ENCODE results near the gene MACROH2A2. TPM values are rescaled to one million over a fixed set of nuclear protein-coding genes. Genes with fewer than 3 reads are reported as not detected.

MACROH2A2 gene
- total RNA-seq, 8 experiments from 2014 or later = 2.7 to 171 (median 77.5) TPM

DNA sequence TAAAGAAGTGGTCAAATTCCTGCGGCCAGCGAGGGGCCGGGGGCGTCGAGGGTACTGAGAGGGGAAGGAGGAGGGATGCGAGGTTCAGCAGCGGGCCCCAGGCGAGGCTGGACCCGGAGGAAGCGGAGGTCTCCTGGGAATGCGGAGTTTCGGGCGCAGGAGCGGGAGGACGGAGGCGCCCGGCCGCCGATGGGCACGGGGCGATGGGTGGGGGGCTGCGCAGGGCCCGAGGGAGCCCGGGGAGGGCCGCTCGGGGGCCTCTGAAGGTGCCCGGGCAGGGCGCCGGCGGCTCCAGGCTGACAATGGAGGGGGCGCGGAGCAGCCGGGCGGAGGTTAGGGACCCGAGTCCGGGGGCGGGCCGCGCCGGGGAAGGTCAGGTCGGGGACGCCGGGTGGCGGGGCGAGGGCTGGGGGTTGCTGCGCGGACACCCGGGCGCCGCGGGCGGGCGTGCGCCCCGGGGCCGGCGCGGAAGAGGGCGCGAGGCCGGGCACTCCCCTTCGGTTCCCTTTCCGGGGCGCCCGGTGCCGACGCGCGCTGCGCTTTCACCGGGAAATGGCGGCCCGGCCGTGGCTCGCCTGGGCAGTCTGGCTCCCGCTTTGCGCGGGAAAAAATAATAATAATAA lies 683 bp downstream of the MACROH2A2 start:
- peak overlapping the region; percentile 91 to 93 for H3K27ac ChIP-seq
- H3K4me1 ChIP-seq (replicated peaks in 1 of 2) = peaks cover 15% of the 10 kb centered on the region in 2 donors
- H3K4me3 ChIP-seq = peak overlapping the region; percentile 69 to 97 (median 82)
- WGBS, 10 experiments = no CpG with 5 or more reads among the region's 78 CpGs
- ATAC-seq (replicated peaks in 6 of 8) = peak; percentile 15 to 63 (median 48)
- in situ Hi-C loops (cut with MboI; ENCODE audit: low pct_unique_long_range_greater_than_20kb in 2 of 9, low sequenced_read_pairs in 9 of 9, unreplicated experiment in 9 of 9) = no loop called here

DNA sequence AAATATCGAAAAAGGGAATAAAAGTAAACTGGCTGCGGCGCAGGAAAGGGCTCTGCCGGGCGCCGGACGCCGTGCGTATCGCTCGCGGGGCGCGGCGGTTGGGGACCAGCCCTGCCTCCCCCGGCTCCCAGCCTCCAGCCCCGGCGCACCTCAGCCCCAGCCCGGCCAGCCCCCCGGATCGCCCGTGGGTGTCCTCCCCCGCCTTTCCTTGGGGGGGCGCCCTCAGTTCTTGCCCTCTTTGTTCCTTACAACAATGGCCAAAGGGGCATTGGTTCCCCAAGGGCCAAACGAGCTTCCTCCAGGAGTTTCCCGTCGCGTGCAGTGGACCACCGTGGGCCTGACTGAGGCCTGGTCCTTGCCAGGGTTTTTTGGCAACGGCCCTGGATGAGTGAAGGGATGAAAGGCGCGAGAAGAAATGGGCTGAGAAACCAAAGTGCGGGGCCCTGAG lies 1.2 kb downstream of the MACROH2A2 start:
- WGBS, 10 experiments = 20 to 42% (median 36%) methylated on average over 1 to 13 of the region's 33 CpGs; no CpG with 5 or more reads in 6 of the 10 experiments
- in situ Hi-C loops (cut with MboI; ENCODE audit: low pct_unique_long_range_greater_than_20kb in 2 of 9, low sequenced_read_pairs in 9 of 9, unreplicated experiment in 9 of 9) = no loop called here
- peaks cover 15% of the 10 kb centered on the region in 2 donors for H3K4me1 ChIP-seq (replicated peaks in 1 of 2)
- H3K4me3 ChIP-seq = peak overlapping the region; percentile 69 to 97 (median 82)
- peak in 6 of 8 experiments; percentile 1 to 23 (median 10) for ATAC-seq (replicated peaks in 6 of 8)
- peak overlapping the region; percentile 91 to 93 for H3K27ac ChIP-seq

DNA sequence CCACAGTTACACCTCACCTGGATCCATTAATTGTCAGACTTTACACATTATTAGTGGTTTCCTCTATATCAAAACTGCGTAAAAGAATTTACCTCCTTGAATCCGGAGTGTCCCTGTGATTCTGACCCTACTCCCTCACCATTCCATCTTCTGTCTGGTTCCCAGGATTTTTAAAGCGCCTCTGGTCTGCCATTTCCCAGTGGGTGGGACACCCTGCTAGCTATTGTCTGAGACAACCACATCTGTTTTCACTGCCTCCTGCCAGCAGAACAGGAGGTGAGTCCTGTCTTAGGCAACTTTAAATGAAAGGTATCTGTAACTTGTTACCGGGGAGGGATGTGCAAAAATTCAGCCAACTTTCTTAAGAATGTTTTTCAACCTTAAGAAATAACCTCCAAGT lies 2.3 kb downstream of the MACROH2A2 start:
- Histone ChIP-seq H3K4me3 (peak overlapping the region in 2 of 5 donors; percentile 69 to 73), H3K27ac (no peak overlapping the region), H3K4me1 (replicated peaks in 1 of 2) (peaks cover 15% of the 10 kb centered on the region in 2 donors)
- ATAC-seq (replicated peaks in 6 of 8) = no peak
- WGBS, 10 experiments = 33 to 100% (median 60%) methylated on average over 1 to 4 of the region's 4 CpGs
- in situ Hi-C loops (cut with MboI; ENCODE audit: low pct_unique_long_range_greater_than_20kb in 2 of 9, low sequenced_read_pairs in 9 of 9, unreplicated experiment in 9 of 9) = no loop called here

DNA sequence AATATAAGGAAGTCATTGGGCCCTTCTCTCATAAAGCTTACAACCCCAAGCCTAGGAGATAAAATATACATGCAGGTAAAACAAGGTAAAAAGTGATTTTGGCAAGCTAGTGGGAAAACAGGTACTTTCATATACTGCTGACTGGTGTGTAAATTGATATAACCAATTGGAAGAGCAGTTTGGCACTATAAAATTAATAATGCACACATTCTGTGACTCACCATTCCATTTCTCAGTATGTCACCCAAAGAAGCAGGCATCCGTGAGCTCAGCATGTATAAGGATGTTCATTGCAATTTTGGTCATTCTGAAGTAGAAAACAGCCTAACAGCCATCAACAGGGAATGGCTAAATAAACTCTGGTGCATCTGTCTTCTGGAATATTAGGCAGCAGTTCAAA lies 2.9 kb downstream of the MACROH2A2 start:
- no peak overlapping the region for H3K4me3 ChIP-seq
- WGBS, 10 experiments = 40 to 100% (median 100%) methylated on average over 1 of the region's 1 CpG; no CpG with 5 or more reads in 4 of the 10 experiments
- no peak overlapping the region for H3K27ac ChIP-seq
- in situ Hi-C loops (cut with MboI; ENCODE audit: low pct_unique_long_range_greater_than_20kb in 2 of 9, low sequenced_read_pairs in 9 of 9, unreplicated experiment in 9 of 9) = no loop called here
- no peak for ATAC-seq (replicated peaks in 6 of 8)
- H3K4me1 ChIP-seq (replicated peaks in 1 of 2) = peaks cover 15% of the 10 kb centered on the region in 2 donors

DNA sequence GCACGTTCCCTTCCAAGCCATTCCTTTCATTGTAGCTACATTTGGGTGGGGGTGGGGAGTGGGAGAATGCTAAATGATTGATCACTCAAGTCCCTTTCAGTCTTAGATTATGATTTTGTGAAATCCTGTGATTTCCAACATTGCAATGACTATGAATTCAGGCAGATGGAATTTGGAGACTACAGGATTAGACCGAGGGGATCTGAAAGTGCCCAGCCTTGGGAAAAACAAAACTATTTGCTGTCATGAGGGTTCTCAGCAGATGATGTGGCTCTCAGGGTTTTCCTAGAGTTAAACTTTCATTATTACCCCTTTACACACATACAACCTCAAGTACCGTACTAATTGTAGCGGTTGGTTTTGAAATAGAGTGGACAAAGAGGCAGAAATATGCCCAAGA lies 4.7 kb downstream of the MACROH2A2 start:
- in situ Hi-C loops (cut with MboI; ENCODE audit: low pct_unique_long_range_greater_than_20kb in 2 of 9, low sequenced_read_pairs in 9 of 9, unreplicated experiment in 9 of 9) = no loop called here
- Histone ChIP-seq H3K4me1 (replicated peaks in 1 of 2) (peaks cover 12 to 17% of the 10 kb centered on the region in 2 donors), H3K4me3 (no peak overlapping the region), H3K27ac (no peak overlapping the region)
- WGBS, 10 experiments = 53 to 100% (median 85%) methylated on average over 1 to 4 of the region's 4 CpGs; no CpG with 5 or more reads in 2 of the 10 experiments
- no peak for ATAC-seq (replicated peaks in 6 of 8)

DNA sequence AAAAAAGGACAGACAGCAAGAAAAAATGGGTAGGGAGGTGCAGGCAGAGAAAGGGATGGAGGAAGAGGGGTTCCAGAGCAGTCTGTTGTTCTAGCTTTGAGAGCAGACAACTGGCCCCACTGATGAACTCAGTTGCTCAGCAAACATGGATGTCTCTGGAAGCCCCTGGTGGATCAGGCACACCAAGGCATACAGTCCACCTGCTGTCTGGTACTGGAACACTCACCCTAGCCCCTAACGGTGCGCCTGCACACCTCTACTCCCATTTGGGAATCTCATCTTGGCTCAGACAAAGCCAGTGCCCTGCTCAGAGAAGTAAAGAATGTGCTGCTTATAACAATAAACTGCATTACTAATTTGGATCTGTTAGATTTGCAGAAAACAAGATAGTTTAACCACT lies 7.7 kb downstream of the MACROH2A2 start:
- H3K4me3 ChIP-seq = no peak overlapping the region
- in situ Hi-C loops (cut with MboI; ENCODE audit: low pct_unique_long_range_greater_than_20kb in 2 of 9, low sequenced_read_pairs in 9 of 9, unreplicated experiment in 9 of 9) = no loop called here
- WGBS, 10 experiments = 90% methylated on average over 2 of the region's 2 CpGs; no CpG with 5 or more reads in 9 of the 10 experiments
- peak in 1 of 8 experiments; percentile 29 for ATAC-seq (replicated peaks in 6 of 8)
- H3K4me1 ChIP-seq (replicated peaks in 1 of 2) = peaks cover 9 to 14% of the 10 kb centered on the region in 2 donors
- H3K27ac ChIP-seq = no peak overlapping the region

DNA sequence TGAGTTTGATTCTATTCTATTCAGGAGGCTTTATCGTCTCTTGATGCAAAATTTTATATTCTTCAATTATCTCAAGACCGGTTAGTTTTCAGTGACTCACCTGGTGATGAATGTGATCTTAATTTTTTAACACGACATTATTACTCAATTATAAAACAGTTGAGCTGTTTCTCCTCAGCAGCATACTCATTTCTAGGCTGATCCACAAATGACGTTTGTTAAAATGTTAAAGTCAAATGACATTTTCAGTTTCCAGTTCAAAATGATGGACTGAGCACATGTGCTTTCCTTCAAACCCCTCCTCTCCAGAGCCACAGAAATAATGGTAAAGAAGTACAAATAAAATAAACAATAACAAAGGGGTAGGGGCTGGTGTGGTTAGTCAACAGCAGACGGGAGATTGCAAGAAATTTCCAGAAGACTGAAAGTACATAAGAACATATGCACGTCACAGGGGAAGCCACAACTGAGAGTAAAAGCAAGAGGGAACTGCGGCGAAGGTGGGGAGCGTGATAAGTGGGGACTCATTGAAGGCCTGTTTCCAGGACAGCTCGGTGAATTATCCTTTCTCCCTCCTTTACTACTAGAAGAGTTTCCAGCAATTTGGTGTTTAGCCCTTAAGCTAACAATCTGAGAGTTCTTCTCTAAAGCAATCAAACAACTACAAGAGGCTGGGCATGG lies 10.9 kb downstream of the MACROH2A2 start:
- Histone ChIP-seq H3K27ac (no peak overlapping the region), H3K4me3 (no peak overlapping the region), H3K4me1 (replicated peaks in 1 of 2) (peaks cover 9 to 14% of the 10 kb centered on the region in 2 donors)
- WGBS, 10 experiments = 38 to 100% (median 85%) methylated on average over 3 to 10 of the region's 10 CpGs
- no peak for ATAC-seq (replicated peaks in 6 of 8)
- in situ Hi-C loops (cut with MboI; ENCODE audit: low pct_unique_long_range_greater_than_20kb in 2 of 9, low sequenced_read_pairs in 9 of 9, unreplicated experiment in 9 of 9) = no loop called here

DNA sequence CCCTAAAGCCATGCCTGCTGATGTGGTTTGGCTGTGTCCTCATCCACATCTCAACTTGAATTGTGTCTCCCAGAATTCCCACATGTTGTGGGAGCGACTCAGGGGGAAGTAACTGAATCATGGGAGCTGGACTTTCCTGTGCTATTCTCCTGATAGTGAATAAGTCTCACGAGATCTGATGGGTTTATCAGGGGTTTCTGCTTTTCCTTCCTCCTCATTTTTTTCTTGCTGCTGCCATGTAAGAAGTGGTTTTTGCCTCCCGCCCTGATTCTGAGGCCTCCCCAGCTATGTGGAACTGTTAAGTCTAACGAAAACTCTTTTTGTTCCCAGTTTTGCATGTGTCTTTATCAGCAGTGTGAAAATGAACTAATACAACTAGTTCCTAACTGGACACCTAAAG lies 11.8 kb downstream of the MACROH2A2 start:
- Histone ChIP-seq H3K4me1 (replicated peaks in 1 of 2) (peaks cover 9 to 14% of the 10 kb centered on the region in 2 donors), H3K4me3 (no peak overlapping the region), H3K27ac (no peak overlapping the region)
- no peak for ATAC-seq (replicated peaks in 6 of 8)
- 53 to 100% (median 88%) methylated on average over 1 to 4 of the region's 4 CpGs; no CpG with 5 or more reads in 2 of the 10 experiments for WGBS, 10 experiments
- in situ Hi-C loops (cut with MboI; ENCODE audit: low pct_unique_long_range_greater_than_20kb in 2 of 9, low sequenced_read_pairs in 9 of 9, unreplicated experiment in 9 of 9) = no loop called here

DNA sequence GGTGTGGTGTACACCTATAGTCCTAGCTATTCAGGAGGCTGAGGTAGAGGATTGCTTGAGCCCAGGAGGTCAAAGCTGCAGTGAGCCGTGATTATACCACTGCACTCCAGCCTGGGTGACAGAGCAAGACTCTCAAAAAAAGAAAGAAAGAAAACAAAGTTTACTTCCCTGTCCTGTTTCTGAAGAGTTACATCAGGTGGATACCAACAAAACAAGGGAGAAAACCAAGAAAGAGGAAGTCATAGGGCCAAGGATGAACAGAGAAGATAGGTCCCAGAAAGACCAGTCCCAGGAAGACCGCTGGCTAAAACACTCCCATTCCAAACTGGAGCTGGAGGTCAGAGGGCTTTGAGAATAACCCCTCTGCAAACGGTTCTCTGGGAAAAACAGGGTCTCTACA lies 13.5 kb downstream of the MACROH2A2 start:
- in situ Hi-C loops (cut with MboI; ENCODE audit: low pct_unique_long_range_greater_than_20kb in 2 of 9, low sequenced_read_pairs in 9 of 9, unreplicated experiment in 9 of 9) = no loop called here
- H3K27ac ChIP-seq = no peak overlapping the region
- peaks cover 4 to 7% of the 10 kb centered on the region in 2 donors for H3K4me1 ChIP-seq (replicated peaks in 1 of 2)
- 50 to 100% (median 80%) methylated on average over 1 to 2 of the region's 3 CpGs; no CpG with 5 or more reads in 1 of the 10 experiments for WGBS, 10 experiments
- no peak for ATAC-seq (replicated peaks in 6 of 8)
- no peak overlapping the region for H3K4me3 ChIP-seq

DNA sequence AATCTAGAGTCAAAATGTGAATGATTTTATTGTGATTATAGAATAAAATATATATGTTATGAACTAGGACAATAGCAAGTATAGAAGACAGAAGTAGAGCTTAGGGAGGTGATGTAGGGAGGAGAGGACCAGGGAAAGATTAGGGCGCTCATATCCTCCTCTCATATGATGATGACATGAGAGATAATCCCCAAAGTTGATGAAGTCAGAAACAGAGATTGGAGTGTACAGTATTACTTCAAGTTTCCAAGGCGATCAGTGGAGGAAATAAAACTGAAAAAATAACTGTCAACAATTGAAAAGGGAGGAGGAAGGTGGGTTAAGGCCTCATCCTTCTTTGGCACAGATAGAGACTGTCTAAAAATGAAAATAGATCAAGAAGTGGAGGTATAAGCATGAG lies 14.9 kb downstream of the MACROH2A2 start:
- 20 to 100% (median 87%) methylated on average over 1 to 2 of the region's 2 CpGs for WGBS, 10 experiments
- no peaks in the 10 kb centered on the region for H3K4me1 ChIP-seq (replicated peaks in 1 of 2)
- H3K27ac ChIP-seq = no peak overlapping the region
- ATAC-seq (replicated peaks in 6 of 8) = no peak
- in situ Hi-C loops (cut with MboI; ENCODE audit: low pct_unique_long_range_greater_than_20kb in 2 of 9, low sequenced_read_pairs in 9 of 9, unreplicated experiment in 9 of 9) = no loop called here
- H3K4me3 ChIP-seq = no peak overlapping the region

DNA sequence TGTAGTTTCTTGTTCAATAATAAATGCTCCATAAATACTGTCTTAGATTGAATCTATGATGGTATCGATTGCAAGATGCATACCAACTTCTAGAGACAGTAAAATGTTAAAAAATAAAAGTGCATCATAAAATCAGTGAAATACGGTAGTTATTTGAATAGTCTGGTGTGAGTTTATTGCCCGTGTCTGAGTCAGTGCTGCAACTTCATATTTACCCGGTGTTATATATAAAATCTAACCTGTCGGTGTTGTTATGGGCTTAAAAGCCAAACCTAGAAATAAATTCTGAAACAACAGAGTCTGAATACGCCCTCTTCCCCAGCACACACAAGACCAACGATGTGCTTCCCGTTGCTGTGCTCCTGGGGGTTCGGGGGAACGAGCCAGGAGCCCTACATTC lies 16.3 kb downstream of the MACROH2A2 start:
- 61 to 96% (median 85%) methylated on average over 4 to 10 of the region's 10 CpGs for WGBS, 10 experiments
- Histone ChIP-seq H3K4me3 (no peak overlapping the region), H3K27ac (no peak overlapping the region), H3K4me1 (replicated peaks in 1 of 2) (peaks cover 0 to 10% of the 10 kb centered on the region in 2 donors)
- ATAC-seq (replicated peaks in 6 of 8) = no peak
- in situ Hi-C loops (cut with MboI; ENCODE audit: low pct_unique_long_range_greater_than_20kb in 2 of 9, low sequenced_read_pairs in 9 of 9, unreplicated experiment in 9 of 9) = no loop called here

DNA sequence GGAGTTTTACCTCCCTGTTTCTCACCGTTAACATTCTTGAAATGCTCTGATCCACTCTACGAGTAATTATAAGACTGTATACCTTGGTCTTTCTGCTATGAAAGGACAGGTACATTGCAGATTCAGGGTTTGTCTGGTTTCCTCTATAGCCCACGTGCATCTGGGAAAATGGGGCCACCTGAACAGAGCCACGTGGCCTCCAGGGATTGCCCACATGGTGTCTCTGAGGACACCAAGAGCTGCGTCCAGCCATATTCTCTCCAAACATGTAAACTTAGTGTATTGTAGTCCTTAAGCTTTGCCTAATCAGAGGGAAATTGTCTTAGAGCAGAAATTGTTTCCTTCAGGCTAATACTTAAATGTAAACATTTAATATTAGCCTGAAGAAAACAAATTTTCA lies 16.7 kb downstream of the MACROH2A2 start:
- peaks cover 0 to 14% of the 10 kb centered on the region in 2 donors for H3K4me1 ChIP-seq (replicated peaks in 1 of 2)
- 0 to 100% (median 89%) methylated on average over 1 to 3 of the region's 5 CpGs; no CpG with 5 or more reads in 1 of the 10 experiments for WGBS, 10 experiments
- no peak for ATAC-seq (replicated peaks in 6 of 8)
- in situ Hi-C loops (cut with MboI; ENCODE audit: low pct_unique_long_range_greater_than_20kb in 2 of 9, low sequenced_read_pairs in 9 of 9, unreplicated experiment in 9 of 9) = no loop called here
- H3K27ac ChIP-seq = no peak overlapping the region
- no peak overlapping the region for H3K4me3 ChIP-seq

DNA sequence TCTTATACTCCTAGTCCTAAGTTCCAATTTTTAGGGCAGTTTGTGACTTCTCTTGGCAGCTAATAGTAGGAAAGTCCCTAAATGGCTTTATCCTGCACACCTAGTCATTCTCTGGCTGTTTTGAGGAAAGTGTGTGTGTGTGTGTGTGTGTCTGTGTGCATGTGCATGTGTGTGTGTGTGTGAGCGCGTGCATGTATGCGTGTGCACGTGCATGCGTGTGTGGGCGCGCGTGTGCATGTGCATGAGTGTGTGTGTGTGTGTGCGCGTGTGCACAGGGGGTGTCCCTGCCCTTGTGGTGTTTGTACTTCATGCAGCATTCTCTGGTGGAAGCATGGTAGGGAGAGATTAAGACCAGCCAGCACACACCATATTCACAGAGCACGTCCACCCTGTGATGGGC lies 18.2 kb downstream of the MACROH2A2 start:
- peaks cover 0 to 17% of the 10 kb centered on the region in 2 donors for H3K4me1 ChIP-seq (replicated peaks in 1 of 2)
- H3K4me3 ChIP-seq = no peak overlapping the region
- 85 to 100% (median 86%) methylated on average over 2 to 5 of the region's 11 CpGs; no CpG with 5 or more reads in 7 of the 10 experiments for whole genome bisulfite sequencing, 10 experiments
- in situ Hi-C loops (cut with MboI; ENCODE audit: low pct_unique_long_range_greater_than_20kb in 2 of 9, low sequenced_read_pairs in 9 of 9, unreplicated experiment in 9 of 9) = no loop called here
- no peak overlapping the region for H3K27ac ChIP-seq
- ATAC-seq (replicated peaks in 6 of 8) = no peak

Measured in motor neuron (in vitro differentiated cells).